Measurements from ENCODE around the gene POU2F3.

The POU2F3 gene

DNA sequence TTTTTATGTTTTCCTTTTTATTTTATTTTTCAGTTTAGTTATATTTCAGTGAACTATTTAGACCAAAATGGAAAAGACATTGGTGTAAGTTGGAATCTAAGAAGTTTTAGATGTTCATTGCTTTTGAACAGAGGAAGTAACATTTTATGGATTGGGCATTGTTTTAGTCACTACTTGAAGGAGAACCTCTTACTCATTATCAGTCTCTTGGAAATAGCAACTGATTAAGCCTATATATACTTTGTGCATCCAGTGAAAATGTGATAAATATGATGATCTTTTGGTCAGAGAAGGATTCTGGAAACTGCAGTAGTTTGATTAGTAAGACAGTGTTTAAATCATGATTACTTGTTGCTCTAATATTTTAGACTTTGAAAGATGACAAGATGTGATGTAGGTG is 110.7 kb downstream of the POU2F3 start:
- no peak for DNase-seq

DNA sequence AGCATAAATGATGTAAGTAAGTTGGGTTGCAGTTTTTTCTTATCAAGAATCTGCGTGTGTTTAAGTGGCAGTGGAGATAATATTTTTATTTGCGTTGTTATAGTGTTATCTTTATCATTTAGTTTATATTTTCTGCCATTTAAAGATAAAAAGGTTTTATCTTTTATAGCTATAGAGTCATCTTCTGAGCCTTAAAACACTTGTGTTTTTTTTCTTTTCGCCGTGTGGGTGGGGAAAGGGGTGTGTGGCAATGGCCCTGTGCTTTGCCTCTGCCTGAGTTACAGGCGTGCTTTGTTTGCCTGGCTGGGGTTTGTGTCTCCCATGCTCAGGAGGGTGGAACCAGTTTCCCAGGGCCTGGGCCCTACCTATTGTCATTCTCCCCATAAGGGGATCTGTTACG is 112.5 kb downstream of the POU2F3 start:
- DNase-seq, result no peak

DNA sequence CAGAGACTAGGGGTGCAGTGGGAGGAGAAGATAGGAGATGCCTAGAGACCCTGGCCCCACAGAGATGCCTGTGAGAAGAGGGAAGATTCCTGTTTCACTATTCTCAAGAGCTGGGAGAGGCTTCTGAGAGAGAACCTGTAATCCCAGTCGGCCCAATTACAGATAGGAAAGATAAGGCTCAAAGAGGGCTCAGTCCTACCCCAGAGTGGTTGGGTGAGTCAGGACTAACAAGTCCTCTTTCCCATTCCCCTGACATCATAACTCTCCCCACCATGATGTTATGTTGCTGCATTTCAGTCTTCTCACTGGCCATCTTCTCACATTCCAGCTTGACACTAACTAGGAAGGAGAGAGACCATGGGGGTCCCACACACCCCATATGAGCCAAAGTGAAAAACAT is 114.1 kb downstream of the POU2F3 start:
- DNase-seq, result no peak

DNA sequence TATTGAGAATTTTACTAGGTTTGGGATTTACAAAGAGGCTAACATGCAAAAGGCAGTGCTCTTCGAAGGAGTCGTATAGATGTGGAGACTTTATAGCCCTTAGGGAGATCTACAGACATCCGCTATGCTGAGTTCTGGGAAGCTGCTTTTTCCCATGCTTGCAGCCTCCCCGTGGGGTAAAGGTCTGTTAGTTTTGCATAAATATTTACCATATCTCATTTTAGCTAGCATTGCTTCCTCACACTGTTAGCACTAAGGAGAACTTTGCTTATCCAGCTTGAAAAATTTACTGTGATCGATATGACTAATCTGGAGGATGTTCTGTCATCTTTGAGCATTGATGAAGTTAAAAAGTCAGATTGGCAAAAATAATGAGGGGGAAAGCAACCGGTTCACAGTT is 114.8 kb downstream of the POU2F3 start:
- no peak for DNase-seq

DNA sequence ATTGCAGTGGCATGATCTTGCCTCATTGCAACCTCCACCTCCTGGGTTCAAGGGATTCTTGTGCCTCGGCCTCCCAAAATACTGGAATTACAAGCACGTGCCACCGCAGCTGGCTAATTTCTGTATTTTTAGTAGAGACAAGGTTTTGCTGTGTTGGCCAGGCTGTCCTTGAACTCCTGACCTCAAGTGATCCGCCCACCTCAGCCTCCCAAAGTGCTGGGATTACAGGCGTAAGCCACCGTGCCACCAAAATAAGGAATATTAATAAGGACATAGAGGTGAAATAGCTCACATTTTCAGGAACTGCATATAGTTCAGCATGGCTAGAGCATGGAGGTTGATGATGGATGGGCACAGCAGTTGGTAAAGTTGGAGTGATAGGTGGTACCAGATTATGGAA is 117.7 kb downstream of the POU2F3 start:
- no peak for DNase-seq

DNA sequence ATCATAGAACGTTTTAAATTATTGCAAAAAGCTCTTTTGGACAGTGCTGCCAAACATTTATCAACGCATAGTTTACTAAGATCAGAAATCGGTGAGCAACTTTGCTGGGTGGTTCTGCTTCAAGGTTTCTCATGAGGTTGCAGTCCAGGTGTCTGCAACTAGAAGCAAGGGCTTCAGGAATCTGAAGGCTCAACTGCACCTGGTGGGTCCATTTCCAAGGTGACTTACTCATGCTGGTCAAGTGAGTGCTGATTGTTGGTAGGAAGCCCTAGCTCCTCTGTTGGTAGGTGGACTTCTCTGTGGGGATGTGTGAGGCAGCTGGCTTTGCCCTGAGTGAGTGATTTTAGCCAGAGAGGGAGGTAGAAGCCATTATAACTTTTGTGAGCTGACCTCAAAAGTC is 118.8 kb downstream of the POU2F3 start:
- DNase-seq, result no peak

DNA sequence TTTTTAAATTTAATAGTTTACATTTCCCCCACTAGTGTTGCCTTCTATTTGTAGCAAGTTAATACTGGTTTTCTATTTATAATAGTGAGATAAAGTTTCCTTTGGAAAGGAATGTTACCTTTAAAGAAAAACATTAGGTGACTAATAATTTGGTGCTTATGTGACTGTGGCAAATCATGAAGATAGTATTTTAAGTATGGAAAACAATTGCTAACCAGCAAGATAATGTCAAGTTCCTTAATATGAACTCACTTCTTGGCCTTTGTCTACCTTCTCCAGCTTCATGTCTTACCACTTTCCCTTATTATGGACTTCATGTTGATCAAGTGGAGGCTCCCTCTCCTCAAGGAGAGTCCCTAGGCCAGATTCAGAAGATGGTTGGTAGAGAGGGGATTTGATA is 123.5 kb downstream of the POU2F3 start:
- no peak for DNase-seq

DNA sequence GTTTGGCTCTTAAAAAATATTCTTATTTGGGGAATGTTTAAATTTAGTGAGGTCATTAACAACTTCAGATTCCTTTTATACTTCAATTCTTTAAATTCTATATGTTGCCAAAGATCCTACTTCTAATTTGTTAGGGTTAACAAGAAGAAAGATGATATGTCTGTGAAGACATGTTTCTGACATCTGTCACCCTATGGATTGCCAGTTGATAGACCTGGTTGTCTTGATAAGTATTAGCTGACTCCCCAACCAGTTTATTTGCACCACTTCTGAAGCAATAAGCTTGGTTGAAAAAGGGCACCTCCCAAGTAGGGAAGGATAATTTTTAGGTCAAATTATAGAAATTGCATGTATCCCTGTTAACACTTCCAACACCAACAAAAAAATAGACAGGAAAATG is 125.6 kb downstream of the POU2F3 start:
- DNase-seq, result no peak
